RWPE1 (cell line): ENCODE measurements around the gene ELFN2.

Experiments
- CTCF ChIA-PET: fragments of 350-600 bp; sonication (Branson Sonifier 250); formaldehyde crosslinking; extraction: SDS; loops from one replicate; lab custom pipeline; 2021; lab: Yijun Ruan, JAX
- POLR2A ChIA-PET: fragments of 400-600 bp; formaldehyde crosslinking; extraction: SDS; loops from one replicate; lab custom pipeline; 2020; ENCODE audit warnings: antibody characterized with exemption; ENCODE audit not compliant: low non-redundant PET; lab: Yijun Ruan, JAX
- DNase-seq: peaks from one replicate; pipeline ENCODE4 v3.0.0; 2012; ENCODE audit warnings: low spot score
- H3K27ac ChIP-seq: fragments of 450-650 bp; 2 replicates; pipeline ENCODE4 v1.5.1; 2017
- TF ChIP-seq, protein P1 (sequence below): fragments of 450-650 bp; conservative IDR thresholded peaks from 2 replicates; pipeline ENCODE4 v1.5.1; 2017; ENCODE audit warnings: low read depth, mild to moderate bottlenecking

ELFN2 gene

DNA sequence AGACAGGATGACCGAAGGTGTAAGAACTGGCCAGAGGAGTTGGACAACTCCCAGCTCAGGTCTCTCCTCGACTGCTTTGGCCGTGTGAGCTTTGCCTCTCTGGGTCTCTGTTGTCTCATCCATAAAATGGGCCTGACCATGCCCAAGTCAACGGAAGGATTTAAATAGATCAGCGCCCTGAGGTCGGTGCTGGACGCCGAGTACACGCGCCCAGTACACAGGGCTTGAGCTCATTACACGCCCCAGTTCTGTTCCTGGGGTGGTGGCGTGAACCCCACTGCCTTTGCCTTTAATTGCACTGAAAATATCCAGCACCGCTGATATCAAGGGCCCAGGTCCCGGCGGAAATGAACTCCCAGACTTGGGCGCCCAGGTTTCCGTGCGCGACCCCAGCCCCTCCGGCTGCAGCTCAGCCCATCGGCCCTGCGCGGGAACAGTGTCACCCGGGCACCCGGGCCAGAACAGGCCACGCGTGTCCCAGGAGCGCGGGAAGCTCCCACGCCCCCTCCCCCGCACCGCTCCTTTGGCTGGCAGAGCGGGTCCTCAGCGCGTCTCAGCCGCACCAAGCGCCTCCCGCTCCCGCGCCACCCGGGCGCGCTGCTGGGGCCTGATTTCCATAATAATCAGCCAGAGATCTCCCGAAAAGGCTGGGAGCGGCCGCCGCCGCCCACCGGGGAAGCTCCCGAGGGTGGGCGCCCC is 102.8 kb downstream of the ELFN2 start:
- CTCF ChIA-PET: interaction anchor here (0.8 kb wide), 1 partner anchor 90 kb away, joined by 3 read pairs; no protein-coding TSS in a partner anchor
- TF ChIP-seq, protein P1, sequence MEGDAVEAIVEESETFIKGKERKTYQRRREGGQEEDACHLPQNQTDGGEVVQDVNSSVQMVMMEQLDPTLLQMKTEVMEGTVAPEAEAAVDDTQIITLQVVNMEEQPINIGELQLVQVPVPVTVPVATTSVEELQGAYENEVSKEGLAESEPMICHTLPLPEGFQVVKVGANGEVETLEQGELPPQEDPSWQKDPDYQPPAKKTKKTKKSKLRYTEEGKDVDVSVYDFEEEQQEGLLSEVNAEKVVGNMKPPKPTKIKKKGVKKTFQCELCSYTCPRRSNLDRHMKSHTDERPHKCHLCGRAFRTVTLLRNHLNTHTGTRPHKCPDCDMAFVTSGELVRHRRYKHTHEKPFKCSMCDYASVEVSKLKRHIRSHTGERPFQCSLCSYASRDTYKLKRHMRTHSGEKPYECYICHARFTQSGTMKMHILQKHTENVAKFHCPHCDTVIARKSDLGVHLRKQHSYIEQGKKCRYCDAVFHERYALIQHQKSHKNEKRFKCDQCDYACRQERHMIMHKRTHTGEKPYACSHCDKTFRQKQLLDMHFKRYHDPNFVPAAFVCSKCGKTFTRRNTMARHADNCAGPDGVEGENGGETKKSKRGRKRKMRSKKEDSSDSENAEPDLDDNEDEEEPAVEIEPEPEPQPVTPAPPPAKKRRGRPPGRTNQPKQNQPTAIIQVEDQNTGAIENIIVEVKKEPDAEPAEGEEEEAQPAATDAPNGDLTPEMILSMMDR: no peak
- DNase-seq: no peak
- H3K27ac ChIP-seq: peak overlapping the region; percentile 11; the same call in 1 of the 2 replicates
- POLR2A ChIA-PET: no interaction called here

DNA sequence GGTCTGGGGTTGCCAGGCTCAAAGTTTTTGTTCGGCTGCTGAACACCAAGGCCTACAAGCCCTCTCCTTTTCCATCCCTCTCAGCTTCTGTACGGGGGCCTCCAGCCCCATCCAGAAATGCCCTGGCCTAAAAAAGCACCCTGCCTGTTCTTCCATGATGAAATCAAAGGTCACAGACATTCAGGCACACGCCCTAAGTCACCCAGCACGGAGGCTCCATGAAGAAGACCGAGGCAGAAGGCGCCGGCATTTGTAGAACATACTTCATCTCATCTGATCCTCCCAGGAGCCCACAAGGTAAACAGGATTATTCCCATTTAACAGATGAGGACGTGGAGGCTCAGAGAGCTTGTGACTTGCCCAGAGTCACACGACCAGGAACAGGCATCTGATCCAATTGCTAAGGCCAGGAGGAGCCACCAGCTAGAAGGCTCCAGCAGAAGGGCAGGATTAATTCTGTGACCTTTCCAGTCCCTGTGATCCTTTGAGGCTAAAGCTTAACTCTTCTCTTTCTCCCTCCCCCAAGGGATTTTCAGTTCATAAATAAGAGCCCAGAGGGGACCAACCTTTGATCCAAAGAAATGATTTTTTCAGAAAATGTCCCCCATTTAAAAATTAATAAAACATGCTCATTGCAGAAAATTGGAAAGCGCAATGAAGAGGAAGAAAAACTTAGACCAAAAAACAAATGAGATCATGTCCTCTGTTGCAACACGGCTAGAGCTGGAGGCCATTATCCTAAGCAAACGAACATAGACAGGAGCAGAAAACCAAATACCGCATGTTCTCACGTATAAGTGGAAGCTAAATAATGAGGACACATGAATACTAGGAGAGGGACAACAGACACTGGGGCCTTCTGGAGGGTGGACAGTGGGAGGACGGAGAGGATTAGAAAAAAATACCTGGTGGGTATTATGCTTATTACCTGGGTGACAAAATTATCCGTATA is 106.3 kb downstream of the ELFN2 start:
- POLR2A ChIA-PET: no interaction called here
- 0 out of 2 replicates have a peak overlapping the region, but pooled peaks have one; percentile 12 for H3K27ac ChIP-seq
- TF ChIP-seq, protein P1: no peak
- no peak for DNase-seq
- CTCF ChIA-PET: interaction anchor here (0.5 to 0.9 kb wide), 3 partner anchors 49 to 129 kb away, joined by 3 read pairs; no protein-coding TSS in a partner anchor

DNA sequence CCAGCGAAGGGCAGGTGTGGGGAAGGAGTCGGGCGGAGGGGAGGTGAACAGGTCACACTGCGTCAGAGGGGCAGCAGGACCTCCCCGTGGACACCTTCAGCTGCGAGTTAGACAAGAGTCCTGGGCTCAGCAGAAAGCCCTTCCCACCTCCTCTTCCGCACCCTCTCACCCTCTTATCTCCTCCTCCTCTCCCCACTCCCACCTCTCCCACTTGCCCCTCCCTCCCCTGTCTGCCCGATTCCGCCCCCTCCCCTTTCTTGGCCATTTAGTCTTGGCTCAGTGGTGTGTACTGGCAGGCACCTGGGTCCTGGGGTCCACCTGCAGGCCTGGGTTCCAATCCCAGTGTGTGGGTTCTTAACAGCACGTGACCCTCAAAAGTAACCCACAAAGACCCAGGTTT is 107.8 kb downstream of the ELFN2 start:
- POLR2A ChIA-PET: no interaction called here
- H3K27ac ChIP-seq: peak overlapping the region; percentile 54; the same call in 1 of the 2 replicates
- no peak for DNase-seq
- TF ChIP-seq, protein P1: no peak
- CTCF ChIA-PET: no interaction called here

DNA sequence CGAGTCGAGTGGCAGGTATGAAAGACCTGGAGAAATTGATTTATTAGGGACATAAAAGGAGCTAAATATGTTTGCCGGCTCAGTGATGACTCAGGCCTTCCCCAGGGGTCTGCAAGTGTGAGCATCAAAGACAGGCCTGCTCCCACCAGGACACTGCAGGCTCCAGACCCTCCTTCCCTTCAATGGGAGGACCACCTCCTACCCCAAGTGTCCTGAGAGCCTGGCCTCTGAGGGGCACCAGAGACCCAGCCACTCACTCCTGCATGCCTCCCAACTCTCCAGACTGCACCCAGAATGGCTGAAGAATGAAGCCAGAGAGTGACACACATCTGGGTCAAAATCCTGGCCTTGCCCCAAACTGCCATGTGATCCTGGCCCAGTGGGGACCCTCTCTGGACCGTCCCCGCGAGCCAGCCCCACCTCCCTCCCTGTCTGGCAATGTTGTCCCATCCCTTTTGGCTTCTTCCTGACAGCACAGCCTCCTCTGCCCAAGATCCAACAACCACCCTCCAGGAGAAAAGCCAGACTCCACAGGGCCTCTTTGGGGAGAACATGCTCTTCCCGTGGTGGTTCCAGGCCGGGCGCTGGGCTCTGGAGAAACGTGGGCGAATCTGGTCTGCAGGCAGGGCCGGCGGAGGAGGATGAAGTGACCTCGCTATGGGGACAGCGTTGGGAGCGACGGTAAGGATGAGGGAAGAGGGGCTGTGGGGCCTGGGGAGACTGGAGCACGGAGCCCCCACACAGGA is 108.7 kb downstream of the ELFN2 start:
- TF ChIP-seq, protein P1: no peak; the same call in 1 of the 2 replicates
- peak overlapping the region; percentile 54 for H3K27ac ChIP-seq

More for the DNA sequence above, 108.7 kb downstream of the ELFN2 start:
- ChIA-PET POLR2A (no interaction called here), CTCF (interaction anchor here (1.0 kb wide), 1 partner anchor 136 kb away, joined by 3 read pairs; no protein-coding TSS in a partner anchor)
- DNase-seq: no peak
